ENCODE results near the gene SNX20.

The SNX20 gene

GRCh38 chr16:50681021-50681885, at the start of gene SNX20:
Gene SNX20 (minus strand): TSS chr16:50681312. CDS start chr16:50677526, 3,786 bp downstream.
- no peak within 1 kb of the TSS for H3K27ac ChIP-seq
- no peak for TF ChIP-seq ZFX (IDR thresholded peaks at IDR 0.05; ENCODE audit: borderline replicate concordance)
- no peak for TF ChIP-seq CTCF (IDR thresholded peaks at IDR 0.05)

DNA sequence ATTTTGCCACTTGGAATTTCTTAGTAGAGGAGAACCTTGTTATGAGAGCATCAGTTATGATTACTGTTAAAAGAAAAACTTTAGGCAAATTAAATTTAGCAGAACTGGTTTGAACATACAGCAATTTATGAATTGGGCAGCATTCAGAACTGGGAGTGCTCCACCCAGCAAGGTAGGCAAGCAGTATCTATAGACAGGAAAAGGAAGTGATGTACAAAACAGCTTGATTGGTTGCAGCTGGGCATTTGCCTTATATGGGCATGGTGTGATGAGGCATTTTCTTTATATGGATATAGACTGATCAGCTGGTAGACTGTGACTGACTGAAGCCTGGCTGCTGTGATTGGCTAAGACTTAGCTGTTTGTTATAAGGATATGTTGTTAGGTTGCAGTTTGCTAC, 43.2 kb upstream of the SNX20 start:
- H3K27ac ChIP-seq, result no peak overlapping the region
- TF ChIP-seq ZFX (IDR thresholded peaks at IDR 0.05; ENCODE audit: borderline replicate concordance) (no peak), CTCF (IDR thresholded peaks at IDR 0.05) (no peak)

GRCh38 chr16:50722960-50723359, 41.8 kb upstream of the SNX20 start:
- H3K27ac ChIP-seq, result no peak overlapping the region
- no peak for TF ChIP-seq CTCF (IDR thresholded peaks at IDR 0.05)
- no peak for TF ChIP-seq ZFX (IDR thresholded peaks at IDR 0.05; ENCODE audit: borderline replicate concordance)

DNA sequence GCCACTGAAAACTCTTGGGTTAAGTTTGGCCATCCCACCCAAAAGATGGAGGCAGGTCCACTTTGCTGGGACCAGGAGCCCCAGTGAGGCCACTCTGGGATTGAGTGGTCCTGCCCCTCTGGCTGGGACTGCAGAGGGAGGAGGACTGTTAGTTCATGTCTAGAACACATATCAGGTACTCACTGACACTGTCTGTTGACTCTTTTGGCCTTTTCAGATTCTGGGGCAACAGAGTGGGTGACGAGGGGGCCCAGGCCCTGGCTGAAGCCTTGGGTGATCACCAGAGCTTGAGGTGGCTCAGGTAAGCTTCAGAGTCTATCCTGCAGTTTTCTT, 41.3 kb upstream of the SNX20 start:
- H3K27ac ChIP-seq, result no peak overlapping the region
- no peak for TF ChIP-seq ZFX (IDR thresholded peaks at IDR 0.05; ENCODE audit: borderline replicate concordance)
- no peak for TF ChIP-seq CTCF (IDR thresholded peaks at IDR 0.05)

GRCh38 chr16:50721549-50722404, 40.7 kb upstream of the SNX20 start:
- no peak overlapping the region for H3K27ac ChIP-seq
- TF ChIP-seq ZFX (IDR thresholded peaks at IDR 0.05; ENCODE audit: borderline replicate concordance) (no peak), CTCF (IDR thresholded peaks at IDR 0.05) (no peak)

DNA sequence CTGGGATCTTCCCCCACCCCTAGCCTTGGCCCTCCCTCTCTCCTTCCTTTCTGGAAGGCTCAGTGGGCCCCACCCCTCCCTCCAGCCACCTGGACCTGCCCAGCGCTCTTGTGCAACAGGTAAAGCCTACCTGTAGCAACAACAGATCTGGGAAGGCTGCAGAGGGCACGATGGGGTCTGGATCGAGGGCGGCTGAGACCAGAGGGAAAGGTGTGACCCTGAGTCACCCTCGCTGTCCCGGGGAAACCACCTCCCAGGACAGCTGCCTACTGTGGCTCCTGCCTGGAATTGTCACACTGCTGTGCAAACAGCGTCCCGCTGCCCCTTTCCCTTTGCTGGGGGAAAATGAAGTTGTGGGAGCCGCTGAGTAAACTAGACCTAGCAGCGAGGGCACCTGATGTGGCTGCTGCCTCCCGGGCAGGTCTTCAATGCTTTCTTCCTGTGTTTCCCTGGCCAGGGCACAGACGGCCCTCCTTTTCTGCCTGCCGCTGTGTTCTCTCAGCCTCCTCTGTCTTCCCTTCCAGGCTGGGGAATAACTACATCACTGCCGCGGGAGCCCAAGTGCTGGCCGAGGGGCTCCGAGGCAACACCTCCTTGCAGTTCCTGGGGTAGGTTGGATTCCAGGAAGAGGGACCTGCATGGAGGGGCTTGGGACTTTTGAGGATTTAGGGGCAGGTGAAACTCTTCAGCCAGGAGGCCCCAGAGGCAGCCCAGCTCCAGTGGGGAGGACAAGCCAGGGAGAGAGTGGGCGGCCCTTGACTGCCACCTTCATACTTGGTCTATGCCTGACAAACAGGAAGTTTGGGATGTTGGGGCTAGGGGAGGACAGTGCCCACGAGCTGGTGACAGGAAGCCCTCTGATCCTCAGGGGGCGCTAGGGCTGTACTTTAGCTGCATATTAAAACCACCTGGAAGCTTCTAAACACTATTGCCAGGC, 38.6 kb upstream of the SNX20 start:
- H3K27ac ChIP-seq, result no peak overlapping the region
- TF ChIP-seq CTCF (IDR thresholded peaks at IDR 0.05), result no peak
- no peak for TF ChIP-seq ZFX (IDR thresholded peaks at IDR 0.05; ENCODE audit: borderline replicate concordance)

Measured in 22Rv1 (cell line).